ENCODE results near the gene TOGARAM2.
"Not testable (repeated sequence)": the region's sequence is repeated elsewhere in the genome, so short reads cannot be mapped to it uniquely, and the experiment has no call there.

The TOGARAM2 gene

GRCh38 chr2:29079887-29080286 is 98.8 kb downstream of the TOGARAM2 start:
- DNase-seq: no peak

GRCh38 chr2:29080886-29081743 is 100.0 kb downstream of the TOGARAM2 start:
- DNase-seq: no peak

- DNase-seq: no peak
Measured at GRCh38 chr2:29082804-29083495, 101.9 kb downstream of the TOGARAM2 start.

- no peak for DNase-seq
Measured at GRCh38 chr2:29084554-29084953, 103.5 kb downstream of the TOGARAM2 start.

- not testable (repeated sequence) for DNase-seq
Measured at GRCh38 chr2:29090311-29090710, 109.2 kb downstream of the TOGARAM2 start.

GRCh38 chr2:29096969-29097368 is 115.9 kb downstream of the TOGARAM2 start:
- no peak for DNase-seq

GRCh38 chr2:29097569-29097968 is 116.5 kb downstream of the TOGARAM2 start:
- DNase-seq: no peak

- DNase-seq: no peak
Measured at GRCh38 chr2:29100564-29100963, 119.5 kb downstream of the TOGARAM2 start.
